Small intestine (tissue), 7 donors: Measurements from ENCODE around the gene DEGS2. TPM values are rescaled to one million over a fixed set of nuclear protein-coding genes. Genes with fewer than 3 reads are reported as not detected.

Source experiments
- DNase-seq, 2 donors: peaks; one replicate each; pipeline versions ENCODE4 v3.0.0 to v3.0.0-alpha.2; 2013
- FAIRE-seq: peaks from 2 replicates; lab custom pipeline; 2012; peaks lifted over from hg19 to GRCh38; lab: Jason Lieb, UNC
- H3K27ac ChIP-seq, 3 donors: one replicate each; pipeline ENCODE4 v1.5.1; 2013; ENCODE audit warnings: low read length in 2 of 3, mild to moderate bottlenecking in 2 of 3, control low read depth in 1 of 3, inconsistent platforms in 1 of 3, low read depth in 1 of 3, moderate library complexity in 1 of 3
- H3K27me3 ChIP-seq, 3 donors: one replicate each; pipeline ENCODE4 v1.6.1; 2013; ENCODE audit warnings: low read length in 3 of 3, inconsistent platforms in 1 of 3; ENCODE audit not compliant: control insufficient read depth in 3 of 3, insufficient read depth in 3 of 3
- H3K36me3 ChIP-seq, 3 donors: one replicate each; pipeline ENCODE4 v1.6.1; 2013; ENCODE audit warnings: low read length in 3 of 3, inconsistent platforms in 1 of 3, low read depth in 1 of 3, mild to moderate bottlenecking in 1 of 3, moderate library complexity in 1 of 3; ENCODE audit not compliant: control insufficient read depth in 3 of 3, insufficient read depth in 2 of 3
- H3K4me1 ChIP-seq, 3 donors: one replicate each; pipeline ENCODE4 v1.6.1; 2013; ENCODE audit warnings: low read length in 2 of 3, inconsistent platforms in 1 of 3, low read depth in 1 of 3, mild to moderate bottlenecking in 1 of 3, moderate library complexity in 1 of 3; ENCODE audit not compliant: control insufficient read depth in 3 of 3, insufficient read depth in 2 of 3
- H3K4me3 ChIP-seq, 3 donors: one replicate each; pipeline ENCODE4 v1.5.1; 2013; ENCODE audit warnings: low read length in 3 of 3, control low read depth in 1 of 3, inconsistent platforms in 1 of 3, low read depth in 1 of 3, mild to moderate bottlenecking in 1 of 3, moderate library complexity in 1 of 3
- H3K9me3 ChIP-seq, 2 donors: one replicate each; pipeline ENCODE4 v1.6.1; 2013; ENCODE audit warnings: low read depth in 1 of 2, low read length in 1 of 2; ENCODE audit not compliant: control insufficient read depth in 2 of 2, insufficient read depth in 1 of 2
- WGBS, 3 donors: extraction: QIAGEN DNeasy Blood & Tissue Kit; methylation state at CpG; one replicate each; pipeline ENCODE4 v1.1.7; 2013; 5-methylcytosine and 5-hydroxymethylcytosine counted together
- polyA plus RNA-seq, 4 donors: library from polyadenylated mRNA; stranded (reverse) in 3 of 4; unstranded in 1 of 4; fragments of 200-250 nt in 3 of 4; fragments of 120-200 nt in 1 of 4; gene quantifications; one replicate each; pipeline versions ENCODE4 v1.2.1 to v1.2.3, GENCODE V29; 2013
- donor health status: healthy with polysubstance abuse.
- donor health status: control.
- donor health status: control.
- donor health status: Bipolar disorder and iron deficiency.
- donor health status: healthy.

DEGS2 gene
- polyA plus RNA-seq, 4 donors = 16.1 to 47.0 (median 24.0) TPM

- Histone ChIP-seq H3K4me1 (peaks cover 0 to 47% (median 34%) of the 10 kb centered on the region in 3 donors), H3K27me3 (no peaks in the 10 kb centered on the region), H3K27ac (peak overlapping the region in 2 of 3 donors; percentile 68 to 71), H3K36me3 (peaks cover 0 to 58% (median 0%) of the 10 kb centered on the region in 3 donors), H3K4me3 (no peak overlapping the region), H3K9me3 (peaks cover 3 to 9% of the 10 kb centered on the region in 2 donors)
- FAIRE-seq = no peak
- peak in 1 of 2 donors; percentile 79 for DNase-seq
- WGBS, 3 donors = 22 to 41% (median 28%) methylated on average over 21 of the region's 21 CpGs
Observed at GRCh38 chr14:100149851-100150611, 9.4 kb downstream of the DEGS2 start.

GRCh38 chr14:100148837-100149731 lies 10.4 kb downstream of the DEGS2 start:
- Histone ChIP-seq H3K27ac (peak overlapping the region in 2 of 3 donors; percentile 55 to 92), H3K4me1 (peaks cover 4 to 57% (median 34%) of the 10 kb centered on the region in 3 donors), H3K27me3 (no peaks in the 10 kb centered on the region), H3K9me3 (no peaks in the 10 kb centered on the region), H3K36me3 (peaks cover 0 to 59% (median 0%) of the 10 kb centered on the region in 3 donors), H3K4me3 (no peak overlapping the region)
- 78 to 90% (median 84%) methylated on average over 58 of the region's 58 CpGs for WGBS, 3 donors
- FAIRE-seq (no peak), DNase-seq (no peak)

DNA sequence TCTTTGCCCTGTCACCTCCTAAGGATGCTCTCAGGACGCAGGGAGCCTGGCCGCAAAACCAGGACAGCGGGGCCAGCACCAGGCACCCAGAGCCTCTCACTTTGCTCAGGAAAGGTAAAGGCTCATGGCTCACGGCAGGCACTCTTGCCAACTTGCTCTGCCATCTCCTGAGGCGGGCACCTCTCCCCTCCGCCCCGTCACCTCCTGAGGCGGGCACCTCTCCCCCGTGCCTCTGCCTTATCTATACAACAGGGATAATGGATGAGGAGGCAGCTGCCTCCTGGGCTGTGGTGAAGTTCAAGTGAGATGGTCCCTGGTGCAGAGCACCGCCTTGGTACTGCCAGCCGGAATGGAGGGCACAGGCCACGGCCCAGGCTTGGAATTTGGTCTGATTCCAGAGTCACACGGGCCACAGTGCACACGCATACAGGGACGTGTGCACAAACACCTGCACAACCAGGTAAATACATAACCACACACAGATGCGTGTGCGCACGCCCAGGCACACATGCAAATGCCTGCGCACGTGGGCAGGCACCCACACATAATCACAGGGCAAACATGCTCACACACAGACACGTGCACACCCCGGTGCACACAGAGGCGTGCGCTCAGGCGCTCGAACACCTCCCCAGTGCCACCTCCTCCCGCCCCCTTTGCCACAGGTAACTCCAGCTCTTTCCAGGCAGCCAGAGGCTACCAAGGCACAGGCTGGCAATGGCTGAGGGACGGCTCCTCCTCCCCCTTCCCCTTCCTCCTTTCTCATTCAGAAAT lies 11.6 kb downstream of the DEGS2 start:
- peaks cover 4 to 69% (median 34%) of the 10 kb centered on the region in 3 donors for H3K4me1 ChIP-seq
- H3K36me3 ChIP-seq = peaks cover 0 to 64% (median 0%) of the 10 kb centered on the region in 3 donors
- H3K9me3 ChIP-seq = no peaks in the 10 kb centered on the region
- H3K27ac ChIP-seq = peak overlapping the region in 2 of 3 donors; percentile 89 to 92
- 17 to 59% (median 44%) methylated on average over 28 of the region's 28 CpGs for WGBS, 3 donors
- H3K4me3 ChIP-seq = no peak overlapping the region
- DNase-seq (peak in 1 of 2 donors; percentile 74), FAIRE-seq (no peak)
- no peaks in the 10 kb centered on the region for H3K27me3 ChIP-seq

DNA sequence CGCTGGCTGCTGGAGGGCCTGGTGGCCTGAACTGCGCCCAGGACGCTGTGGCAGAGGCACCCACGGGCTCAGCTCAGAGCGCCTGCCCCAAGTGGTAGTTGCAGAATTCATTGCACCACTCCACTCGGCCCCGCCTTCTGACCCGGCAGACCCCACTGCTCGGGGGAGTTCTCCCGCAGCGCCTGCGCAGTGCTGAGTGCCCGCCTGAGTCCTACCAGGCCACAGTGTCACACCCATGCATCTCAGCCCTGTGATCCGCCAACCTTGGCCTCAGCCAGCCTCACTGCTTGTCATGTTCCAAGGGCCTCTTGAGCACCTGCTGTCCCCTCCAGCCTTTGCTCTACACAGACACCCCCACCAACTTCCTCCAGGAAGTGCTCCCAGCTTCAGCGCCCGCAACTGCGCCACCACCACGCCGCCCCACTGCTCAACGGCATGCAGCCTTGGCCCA lies 12.2 kb downstream of the DEGS2 start:
- no peak for FAIRE-seq
- peak in 1 of 2 donors; percentile 83 for DNase-seq
- H3K27ac ChIP-seq = peak overlapping the region in 2 of 3 donors; percentile 89 to 92

GRCh38 chr14:100146531-100147091 lies 12.8 kb downstream of the DEGS2 start:
- DNase-seq = peak; percentile 71 to 88
- FAIRE-seq = no peak
- 26 to 65% (median 41%) methylated on average over 24 to 29 of the region's 29 CpGs for WGBS, 3 donors
- H3K27ac ChIP-seq = peak overlapping the region; percentile 89 to 94 (median 92)
- peaks cover 4 to 80% (median 34%) of the 10 kb centered on the region in 3 donors for H3K4me1 ChIP-seq
- no peaks in the 10 kb centered on the region for H3K9me3 ChIP-seq
- H3K27me3 ChIP-seq = no peaks in the 10 kb centered on the region
- peaks cover 0 to 75% (median 3%) of the 10 kb centered on the region in 3 donors for H3K36me3 ChIP-seq
- no peak overlapping the region for H3K4me3 ChIP-seq

More for the DNA sequence above, 12.2 kb downstream of the DEGS2 start:
- no peaks in the 10 kb centered on the region for H3K9me3 ChIP-seq
- H3K4me1 ChIP-seq = peaks cover 4 to 75% (median 37%) of the 10 kb centered on the region in 3 donors
- H3K27me3 ChIP-seq = no peaks in the 10 kb centered on the region
- WGBS, 3 donors = 17 to 34% (median 21%) methylated on average over 18 to 20 of the region's 20 CpGs
- H3K4me3 ChIP-seq = no peak overlapping the region
- peaks cover 0 to 69% (median 0%) of the 10 kb centered on the region in 3 donors for H3K36me3 ChIP-seq

- Histone ChIP-seq H3K4me1 (peaks cover 4 to 85% (median 30%) of the 10 kb centered on the region in 3 donors), H3K27ac (peak overlapping the region; percentile 89 to 94 (median 92)), H3K27me3 (no peaks in the 10 kb centered on the region), H3K9me3 (no peaks in the 10 kb centered on the region), H3K36me3 (peaks cover 0 to 79% (median 4%) of the 10 kb centered on the region in 3 donors), H3K4me3 (no peak overlapping the region)
- DNase-seq (peak in 1 of 2 donors; percentile 43), FAIRE-seq (no peak)
- WGBS, 3 donors = 43 to 68% (median 45%) methylated on average over 26 to 27 of the region's 27 CpGs
Observed at GRCh38 chr14:100145682-100146464, 13.6 kb downstream of the DEGS2 start.
